HG02588 (cell line): ENCODE measurements around the gene PWWP3B.
"Not testable (repeated sequence)": the region's sequence is repeated elsewhere in the genome, so short reads cannot be mapped to it uniquely, and the experiment has no call there.

Experiments used
- ATAC-seq: cut with Tn5 transposase; IDR thresholded peaks from one replicate; pipeline ENCODE4 v1.9.1; 2021; ENCODE audit warnings: mild to moderate bottlenecking, moderate library complexity; ENCODE audit not compliant: unreplicated experiment

PWWP3B gene

DNA sequence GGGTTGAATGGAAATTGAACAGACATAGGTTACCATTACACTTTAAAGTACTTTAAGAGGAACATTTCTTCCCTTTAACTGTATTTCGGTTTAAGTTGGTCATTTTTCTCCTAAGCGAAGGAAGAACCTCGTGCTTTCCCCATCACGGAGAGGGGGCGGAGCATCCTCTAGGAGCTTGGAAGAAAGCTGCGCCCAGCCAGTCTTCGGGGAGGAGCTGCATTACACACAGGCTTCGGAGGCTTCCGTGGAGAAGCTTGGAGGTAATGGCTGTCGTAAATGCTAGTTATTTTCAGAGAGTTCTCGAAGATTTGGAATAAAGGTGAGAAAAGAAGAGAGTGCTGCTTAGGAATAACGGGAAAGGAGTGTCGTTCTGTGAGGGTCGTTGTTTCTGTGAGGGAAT is at the start of gene PWWP3B:
Gene PWWP3B, plus strand, starts transcription at position 199 of the 400 bp plus-strand sequence. CDS start 37,128 bp downstream, outside the sequence.
- ATAC-seq = no peak

DNA sequence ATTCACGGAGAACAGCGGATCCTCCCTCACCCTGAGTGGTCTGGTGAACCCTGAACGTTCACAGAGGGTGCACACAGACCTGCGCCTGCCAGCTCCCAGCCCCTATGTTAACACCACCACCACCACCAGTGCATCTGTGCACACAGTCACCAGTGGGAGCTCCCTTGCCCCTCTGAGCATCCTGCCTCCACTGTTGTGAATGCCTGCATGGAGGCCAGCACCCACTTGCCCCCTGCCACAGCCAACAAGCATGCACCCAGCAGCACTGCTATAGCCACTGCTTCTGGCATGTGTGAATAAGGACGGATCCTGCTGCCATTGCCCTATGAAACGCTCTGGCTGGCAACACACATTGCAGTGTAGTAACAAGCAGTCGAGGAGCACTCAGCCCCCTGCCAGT is 29.1 kb upstream of the PWWP3B start:
- no peak for ATAC-seq

DNA sequence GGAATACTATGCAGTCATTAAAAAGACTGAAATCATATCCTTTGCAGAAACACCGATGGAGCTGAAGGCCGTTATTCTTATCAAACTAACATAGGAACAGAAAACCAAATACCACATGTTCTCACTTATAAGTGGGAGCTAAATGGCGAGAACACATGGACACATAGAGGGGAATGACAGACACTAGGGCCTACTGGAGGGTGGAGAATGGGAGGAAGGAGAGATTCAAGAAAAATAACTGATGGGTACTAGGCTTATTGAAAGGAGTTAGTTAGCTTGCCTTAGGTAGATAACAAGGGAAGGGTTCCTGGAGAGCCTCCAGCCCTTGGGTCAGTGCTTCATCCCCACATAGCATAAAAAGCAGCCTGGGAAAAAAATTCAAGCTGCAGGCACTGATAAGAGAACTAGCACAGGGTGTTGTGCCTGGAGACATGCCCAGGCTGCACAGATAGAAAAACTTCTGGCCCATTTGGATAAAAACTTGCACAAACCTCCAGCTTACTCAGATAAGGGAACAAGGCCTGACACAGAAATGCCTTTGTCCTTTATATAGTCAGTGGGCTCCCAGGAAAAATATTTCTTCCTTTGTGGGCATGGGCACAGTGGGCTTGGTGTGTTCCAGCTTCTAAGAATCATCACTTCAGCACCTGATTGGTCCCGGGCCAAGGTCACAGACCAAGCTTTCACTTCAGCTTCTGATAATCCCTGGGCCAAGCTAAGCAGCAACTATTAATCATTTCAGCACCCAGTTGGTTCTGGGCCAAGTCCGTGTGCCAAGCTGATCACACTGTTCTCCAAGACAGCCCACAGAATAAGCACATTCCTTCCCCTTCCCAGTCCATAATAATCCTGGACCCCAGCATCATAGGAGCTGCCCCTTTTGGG is 23.1 kb upstream of the PWWP3B start:
- ATAC-seq = no peak

- no peak for ATAC-seq
Observed at GRCh38 chrX:106150701-106151100, 17.4 kb upstream of the PWWP3B start.

DNA sequence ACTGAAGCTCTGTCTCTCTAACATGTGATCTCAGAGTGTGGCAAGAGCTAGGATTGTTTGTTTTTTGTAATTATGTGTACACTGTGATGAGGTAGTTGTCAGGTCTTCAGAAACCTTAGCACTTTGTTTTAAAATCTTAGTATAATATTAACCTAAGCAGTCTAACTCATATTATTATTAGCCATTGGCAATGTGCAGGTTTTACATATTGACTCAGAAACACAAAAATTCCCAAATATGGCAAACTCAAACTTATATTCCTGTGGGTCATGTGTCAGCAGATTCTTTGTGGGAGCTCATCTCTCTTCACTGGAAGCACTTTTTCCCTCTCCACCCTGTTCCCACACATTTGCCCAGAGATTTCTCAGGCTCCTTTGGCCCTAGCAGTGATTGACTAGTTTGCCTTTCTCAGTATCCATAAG is 8.2 kb upstream of the PWWP3B start:
- no peak for ATAC-seq

- no peak for ATAC-seq
Observed at GRCh38 chrX:106170318-106170717, 2.2 kb downstream of the PWWP3B start.

DNA sequence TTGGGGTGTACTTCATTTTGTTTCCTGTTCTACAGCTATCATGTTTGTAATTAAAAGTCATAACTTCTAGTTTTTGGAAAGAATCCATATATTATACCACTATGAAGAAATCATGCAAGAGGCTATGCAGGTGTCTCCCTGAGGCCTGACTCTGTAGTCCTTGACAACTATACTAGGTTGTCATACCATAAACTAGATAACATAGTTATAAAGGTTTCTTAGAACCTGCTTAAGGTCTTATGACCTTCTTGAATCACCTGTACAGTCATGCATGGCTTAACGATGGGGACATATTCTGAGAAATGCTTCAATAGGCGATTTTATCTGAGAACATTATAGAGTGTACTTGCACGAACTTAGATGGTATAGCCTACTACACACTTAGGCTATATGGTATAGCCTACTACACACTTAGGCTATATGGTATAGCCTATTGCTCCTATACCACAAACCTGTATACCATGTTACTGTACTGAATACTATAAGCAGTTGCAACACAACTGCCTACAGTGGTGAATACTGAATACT is 3.3 kb downstream of the PWWP3B start:
- no peak for ATAC-seq

- no peak for ATAC-seq
Observed at GRCh38 chrX:106177106-106177981, 9.2 kb downstream of the PWWP3B start.

GRCh38 chrX:106177982-106178321 is 9.8 kb downstream of the PWWP3B start:
- no peak for ATAC-seq

DNA sequence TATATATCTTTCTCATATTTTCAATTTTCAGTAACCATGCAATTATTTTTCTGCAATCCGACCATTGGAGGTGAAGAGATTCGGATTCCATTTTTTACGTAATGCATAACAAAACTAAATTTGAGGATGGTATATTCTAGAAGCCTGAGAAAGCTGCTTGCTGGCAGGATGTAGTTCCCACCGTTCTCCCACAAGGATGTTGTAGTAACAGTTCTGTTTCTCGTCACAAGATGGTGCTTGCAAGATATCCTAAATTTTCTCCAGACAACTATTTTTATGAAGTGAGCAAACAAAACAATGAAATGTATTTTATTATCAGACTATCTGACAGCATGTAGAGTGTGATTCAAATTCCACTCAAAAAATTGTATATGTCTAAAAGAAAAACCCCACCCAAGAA is 10.7 kb downstream of the PWWP3B start:
- no peak for ATAC-seq

GRCh38 chrX:106183685-106184084 is 15.6 kb downstream of the PWWP3B start:
- not testable (repeated sequence) for ATAC-seq

GRCh38 chrX:106201502-106202178 is 33.5 kb downstream of the PWWP3B start:
- ATAC-seq = no peak

DNA sequence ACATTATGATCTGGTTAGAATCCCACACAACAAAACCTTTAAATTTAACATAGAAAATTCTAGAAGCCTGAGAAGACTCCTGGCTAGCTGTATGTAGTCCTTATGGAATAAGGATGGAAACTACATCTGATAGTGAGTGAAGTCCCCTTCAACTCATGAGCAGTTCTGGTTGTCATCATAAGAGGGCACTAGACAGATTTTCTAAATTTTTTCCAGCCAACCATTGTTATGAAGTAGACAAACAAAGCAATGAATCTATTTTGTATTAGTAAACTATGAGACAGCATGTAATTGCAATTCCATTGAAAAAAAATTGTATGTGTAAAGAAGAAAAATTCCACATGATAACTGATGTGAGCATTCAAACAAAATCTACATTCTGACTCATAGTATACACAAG is 35.2 kb downstream of the PWWP3B start:
- ATAC-seq = no peak

- no peak for ATAC-seq
Observed at GRCh38 chrX:106208154-106208553, 40.0 kb downstream of the PWWP3B start.
